Activated naive CD4-positive, alpha-beta T cell treated with anti-CD3 and anti-CD28 coated beads, Interleukin-2, amount 50 U/mL, for 72 hours (primary cell): ENCODE results near the gene ABLIM3. TPM values are rescaled to one million over a fixed set of nuclear protein-coding genes. Genes with fewer than 3 reads are reported as not detected.

Experiments
- ATAC-seq, 2 donors: fragments of 150-1000 bp; cut with Tn5 transposase; 2 replicates each; pipeline ENCODE4 v1.10.0; 2021; ENCODE audit warnings: mild to moderate bottlenecking in 2 of 2, moderate library complexity in 2 of 2
- DNase-seq, 2 donors: peaks; one replicate each; pipeline ENCODE4 v3.0.0; 2021 to 2022; ENCODE audit warnings: low spot score in 2 of 2
- H3K27ac Mint-ChIP-seq, 2 donors: one replicate each; pipeline ENCODE4 v1.8.0; 2022; ENCODE audit warnings: mild to moderate bottlenecking in 2 of 2, mixed read lengths in 2 of 2
- H3K36me3 Mint-ChIP-seq, 2 donors: one replicate each; pipeline ENCODE4 v1.8.0; 2022; ENCODE audit warnings: mixed read lengths in 2 of 2
- H3K9me3 Mint-ChIP-seq, 2 donors: one replicate each; pipeline ENCODE4 v1.8.0; 2022; ENCODE audit warnings: mixed read lengths in 2 of 2
- total RNA-seq, 2 donors: library from RNA; stranded (reverse); gene quantifications; one replicate each; pipeline ENCODE4 v1.2.3, GENCODE V29; 2022

ABLIM3 gene
- total RNA-seq, 2 donors from 2014 or later: 0.14 to 0.53 TPM

DNA sequence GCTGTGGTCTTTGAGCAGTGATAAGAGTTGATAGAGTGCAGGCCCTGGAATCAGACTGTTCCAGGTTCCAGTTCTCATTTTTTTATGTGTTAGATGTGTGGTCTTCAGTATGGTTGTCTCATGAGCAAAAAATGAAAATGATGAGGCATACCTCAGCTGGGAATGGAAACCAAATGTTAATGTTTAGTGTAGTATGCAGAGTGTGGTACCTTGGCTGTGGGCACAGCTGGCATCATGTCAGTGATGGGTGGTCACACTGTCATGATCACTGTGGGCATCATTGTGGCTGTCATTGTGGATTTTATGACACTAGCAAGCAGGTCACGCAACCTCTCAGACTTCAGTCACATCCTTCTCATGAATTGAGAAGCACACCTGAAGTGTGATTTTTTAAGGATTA lies 6.4 kb downstream of the ABLIM3 start:
- Mint-ChIP-seq H3K36me3 (peaks cover 0 to 9% of the 10 kb centered on the region in 2 donors), H3K27ac (no peak overlapping the region), H3K9me3 (no peaks in the 10 kb centered on the region)
- DNase-seq (no peak), ATAC-seq (peak in 1 of 2 donors; percentile 22)

DNA sequence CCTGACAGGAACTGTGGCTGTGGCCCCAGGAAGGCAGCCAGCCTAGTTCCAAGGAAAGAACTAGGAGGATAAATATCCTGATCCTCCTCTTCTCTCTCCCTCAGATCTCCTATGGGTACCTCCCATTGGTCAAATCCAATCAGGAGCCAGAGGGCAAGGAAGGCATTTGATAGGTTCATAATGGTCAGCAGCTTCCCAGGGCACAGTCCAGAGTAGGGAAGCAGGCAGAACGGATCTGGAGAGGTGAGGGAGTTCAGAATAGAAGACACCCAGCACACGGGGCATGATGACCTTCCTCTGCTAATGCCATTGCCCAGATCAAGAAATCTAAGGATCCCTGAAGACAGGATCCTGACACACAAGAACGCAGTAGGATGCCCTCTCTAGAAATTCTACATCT lies 8.6 kb downstream of the ABLIM3 start:
- no peak for DNase-seq
- Mint-ChIP-seq H3K36me3 (peaks cover 0 to 9% of the 10 kb centered on the region in 2 donors), H3K9me3 (no peaks in the 10 kb centered on the region), H3K27ac (no peak overlapping the region)
- ATAC-seq: no peak

DNA sequence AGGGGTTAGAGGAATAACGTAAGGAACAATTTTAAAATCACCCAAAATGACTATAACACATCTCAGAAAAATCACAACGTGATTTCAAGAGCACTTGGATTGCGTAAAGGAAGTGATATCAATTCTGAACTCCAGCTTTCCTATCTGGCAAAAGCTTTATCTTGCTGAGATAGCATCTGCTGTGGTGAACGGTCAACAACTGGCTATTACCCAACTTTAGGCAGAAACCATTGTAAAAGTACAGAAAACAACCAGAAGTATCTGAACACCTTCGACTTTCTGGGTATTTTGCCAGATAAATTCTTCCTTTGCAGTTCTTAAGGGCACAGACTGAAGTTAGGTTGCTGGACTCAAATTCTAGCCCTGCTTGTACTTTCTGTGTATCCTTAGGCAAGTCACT lies 9.2 kb downstream of the ABLIM3 start:
- no peak overlapping the region for H3K27ac Mint-ChIP-seq
- H3K9me3 Mint-ChIP-seq: no peaks in the 10 kb centered on the region
- ATAC-seq: no peak
- peaks cover 0 to 9% of the 10 kb centered on the region in 2 donors for H3K36me3 Mint-ChIP-seq
- no peak for DNase-seq

DNA sequence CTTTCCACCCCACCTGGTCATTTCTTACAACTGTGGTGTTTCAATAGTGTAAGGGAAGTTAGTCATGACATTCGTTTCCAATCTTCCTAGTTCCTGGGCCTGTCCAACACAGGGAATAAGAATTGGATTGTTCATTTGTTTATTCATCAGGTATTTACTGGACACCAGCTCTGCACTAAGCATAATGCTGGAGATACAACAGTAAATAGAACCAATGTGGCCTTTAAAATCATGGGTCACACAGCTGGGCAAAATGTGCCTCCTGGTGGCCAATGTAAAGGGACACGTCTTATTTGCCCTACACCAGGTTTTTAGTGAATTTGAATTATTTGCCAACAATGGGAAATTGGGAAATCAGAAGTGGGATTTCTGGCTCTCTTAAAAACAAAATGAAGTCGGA lies 10.4 kb downstream of the ABLIM3 start:
- Mint-ChIP-seq H3K36me3 (no peaks in the 10 kb centered on the region), H3K27ac (no peak overlapping the region), H3K9me3 (no peaks in the 10 kb centered on the region)
- DNase-seq (no peak), ATAC-seq (no peak)

DNA sequence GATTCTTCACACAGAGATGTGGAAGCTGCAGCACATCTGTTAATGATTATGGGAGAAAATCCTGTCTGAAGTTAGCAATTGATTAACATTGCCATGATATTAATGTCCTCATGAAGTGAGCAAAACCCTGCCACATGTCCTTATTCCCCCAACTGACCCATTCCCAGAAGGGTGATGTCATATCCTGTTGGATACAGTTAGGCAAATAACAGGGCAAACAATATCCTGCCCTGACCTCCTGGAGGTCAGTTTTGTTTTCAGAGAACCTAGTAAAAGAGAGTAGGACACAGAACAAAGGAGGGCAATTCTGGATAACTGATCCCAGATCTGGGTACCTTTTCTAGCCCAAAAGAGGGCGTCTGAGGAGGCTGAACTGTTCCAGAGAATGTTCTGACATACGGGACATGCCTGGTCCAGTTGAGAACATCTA lies 11.0 kb downstream of the ABLIM3 start:
- no peaks in the 10 kb centered on the region for H3K9me3 Mint-ChIP-seq
- H3K36me3 Mint-ChIP-seq: no peaks in the 10 kb centered on the region
- H3K27ac Mint-ChIP-seq: no peak overlapping the region
- ATAC-seq (no peak), DNase-seq (no peak)

DNA sequence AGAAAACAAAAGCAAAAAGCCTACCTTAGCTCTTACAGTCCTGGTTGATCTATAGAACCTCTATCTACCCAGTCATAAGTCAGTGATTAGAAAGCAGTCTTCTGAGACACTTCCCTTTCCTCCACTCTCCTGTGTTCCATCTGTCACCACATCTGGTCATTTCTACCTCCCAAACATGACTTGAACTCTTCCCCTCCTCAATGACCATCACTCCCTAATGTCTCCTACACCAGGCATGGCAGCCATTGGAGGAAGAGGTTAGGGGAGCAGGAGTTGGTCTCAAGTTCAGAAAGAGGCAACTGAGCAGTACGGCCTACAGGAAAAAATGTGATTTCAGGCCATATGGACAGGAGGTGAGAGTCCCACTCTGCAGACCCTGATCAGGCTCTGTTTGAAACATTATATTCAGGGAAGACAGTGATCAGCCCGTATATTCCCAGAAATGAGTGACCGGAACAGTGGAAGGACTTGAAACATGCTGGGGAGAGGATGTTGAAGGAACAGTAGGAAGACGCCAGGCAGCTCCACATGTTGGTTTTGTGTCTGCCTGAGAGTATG lies 12.0 kb downstream of the ABLIM3 start:
- Mint-ChIP-seq H3K27ac (no peak overlapping the region), H3K36me3 (no peaks in the 10 kb centered on the region), H3K9me3 (no peaks in the 10 kb centered on the region)
- no peak for ATAC-seq
- no peak for DNase-seq

DNA sequence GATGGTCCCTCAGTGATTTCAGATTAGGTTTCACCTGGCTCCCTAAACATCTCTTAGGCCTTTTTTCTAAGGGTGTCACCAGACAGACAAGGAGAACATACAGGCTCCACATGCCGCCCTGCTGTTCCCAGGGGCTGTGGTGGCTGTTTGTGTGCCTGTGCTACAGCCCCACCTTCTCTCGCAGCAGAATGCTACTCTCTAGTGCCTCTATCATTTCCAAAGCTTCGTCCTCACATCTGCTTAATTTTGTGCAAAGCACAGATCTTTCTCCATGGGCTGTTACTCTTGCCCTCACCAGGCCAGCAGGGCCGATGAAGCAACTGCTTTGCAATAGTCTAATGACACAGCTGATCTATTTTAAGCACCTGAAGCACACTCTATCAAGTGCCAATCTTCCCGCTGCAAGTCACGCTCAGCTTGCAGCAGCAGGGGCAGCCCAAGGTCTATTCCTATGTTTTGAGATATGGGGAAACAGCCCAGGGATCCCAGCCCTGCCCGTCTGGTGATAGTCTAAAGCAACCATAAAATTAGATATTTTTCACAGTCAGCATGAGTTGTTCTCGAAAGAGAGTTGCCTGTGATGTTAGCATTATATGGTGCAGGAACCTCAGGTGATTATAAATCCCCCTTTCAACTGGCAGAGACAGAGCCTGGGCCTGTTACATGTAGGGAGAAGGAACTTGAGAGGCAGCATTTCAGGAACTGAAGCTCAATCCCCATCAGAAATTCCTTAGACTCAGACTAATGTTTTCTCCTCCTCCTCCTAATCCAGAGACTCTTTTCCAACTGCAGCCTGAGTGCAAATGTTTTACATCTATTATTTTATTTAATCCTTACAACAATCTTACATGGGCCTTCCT lies 12.7 kb downstream of the ABLIM3 start:
- no peaks in the 10 kb centered on the region for H3K36me3 Mint-ChIP-seq
- no peak overlapping the region for H3K27ac Mint-ChIP-seq
- H3K9me3 Mint-ChIP-seq: no peaks in the 10 kb centered on the region
- ATAC-seq (no peak), DNase-seq (no peak)

DNA sequence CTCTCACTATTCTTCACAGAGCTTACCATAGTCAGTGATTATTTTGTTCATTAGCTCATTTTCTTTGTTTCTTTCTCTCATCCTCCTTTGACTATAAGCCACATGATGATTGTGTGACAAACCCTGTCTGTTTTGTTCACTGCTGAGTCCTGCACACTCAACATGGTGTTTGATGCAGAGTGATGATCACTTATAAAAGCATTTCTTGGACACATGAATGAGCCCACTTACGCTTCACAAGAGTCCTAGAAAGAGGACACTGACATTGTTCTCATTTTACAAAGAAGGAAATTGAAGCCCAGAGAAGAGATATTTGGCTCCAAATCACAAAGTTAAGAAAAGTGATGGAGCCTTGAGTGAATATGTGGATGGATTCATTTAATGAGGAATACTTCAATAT lies 13.4 kb downstream of the ABLIM3 start:
- ATAC-seq (no peak), DNase-seq (no peak)
- Mint-ChIP-seq H3K9me3 (no peaks in the 10 kb centered on the region), H3K27ac (no peak overlapping the region), H3K36me3 (no peaks in the 10 kb centered on the region)

DNA sequence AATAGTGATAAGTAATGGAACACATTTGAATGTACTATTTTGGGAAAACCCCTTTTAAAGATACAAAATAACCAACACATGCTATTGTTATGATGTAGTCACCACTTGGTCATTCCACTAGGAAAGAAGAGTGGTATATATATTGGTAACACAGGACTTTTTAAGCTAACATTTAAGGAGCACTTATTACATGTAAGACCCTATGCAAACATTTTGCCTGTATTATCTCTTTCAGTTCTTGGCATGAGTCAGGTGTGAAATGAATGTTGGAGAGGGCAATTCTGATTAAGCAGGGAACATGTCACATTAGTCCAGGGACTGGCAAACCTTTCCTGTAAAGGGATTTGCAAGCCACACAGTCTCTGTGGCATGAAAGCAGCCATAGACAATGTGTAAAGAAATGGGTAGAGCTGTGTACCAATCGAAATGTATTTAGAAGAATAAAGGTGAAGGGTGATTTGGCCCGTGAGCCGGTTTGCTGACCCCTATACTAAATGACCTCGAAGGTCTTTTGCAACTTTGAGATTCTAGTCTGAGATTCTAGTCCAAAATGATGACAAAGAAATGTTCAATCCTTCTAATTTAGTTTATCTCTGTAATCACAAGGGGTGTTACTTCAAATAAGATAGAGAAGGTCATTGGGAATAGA lies 15.3 kb downstream of the ABLIM3 start:
- H3K9me3 Mint-ChIP-seq: no peaks in the 10 kb centered on the region
- DNase-seq (no peak), ATAC-seq (peak; percentile 73 to 89)
- H3K36me3 Mint-ChIP-seq: no peaks in the 10 kb centered on the region
- no peak overlapping the region for H3K27ac Mint-ChIP-seq

DNA sequence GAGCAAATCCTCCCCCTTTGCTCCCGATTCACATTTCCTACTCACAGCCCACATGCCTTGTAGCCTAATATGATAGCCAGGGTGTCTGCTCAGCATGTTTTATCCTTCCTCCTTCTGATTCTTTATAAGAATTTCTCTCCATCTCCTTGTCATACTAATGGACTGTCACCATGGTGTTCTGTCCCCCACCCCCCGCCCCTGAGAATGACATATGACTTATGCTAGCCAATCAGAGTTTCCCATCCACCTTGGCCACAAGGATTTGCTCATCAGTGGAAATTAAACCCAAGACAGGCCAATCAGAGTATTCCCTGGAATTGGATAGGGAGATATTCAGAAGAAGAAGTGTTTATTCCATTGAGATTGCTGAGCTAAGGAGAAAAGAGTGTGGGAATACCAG lies 16.0 kb downstream of the ABLIM3 start:
- no peaks in the 10 kb centered on the region for H3K9me3 Mint-ChIP-seq
- DNase-seq (no peak), ATAC-seq (no peak)
- H3K27ac Mint-ChIP-seq: no peak overlapping the region
- H3K36me3 Mint-ChIP-seq: no peaks in the 10 kb centered on the region

DNA sequence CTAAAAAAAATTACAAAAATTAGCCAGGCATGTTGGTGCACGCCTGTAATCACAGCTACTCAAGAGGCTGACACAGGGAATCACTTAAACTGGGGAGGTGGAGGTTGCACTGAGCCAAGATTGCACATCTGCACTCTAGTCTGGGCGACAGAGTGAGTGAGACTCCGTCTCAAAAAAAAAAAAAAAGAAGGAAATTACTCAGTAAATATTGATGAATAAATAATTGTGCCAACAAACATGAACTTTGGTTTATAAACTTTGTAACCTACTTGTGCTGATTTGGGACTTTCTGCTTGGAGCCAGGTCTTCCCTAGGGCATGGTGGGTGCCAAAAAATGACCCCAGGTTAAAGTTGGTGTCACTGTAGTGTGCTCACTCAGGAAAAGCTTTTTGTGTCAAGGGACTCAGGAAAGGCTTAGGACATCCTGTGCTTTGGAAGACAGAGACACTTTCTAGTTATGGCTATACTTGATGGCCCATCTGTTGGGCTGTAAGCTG lies 19.0 kb downstream of the ABLIM3 start:
- Mint-ChIP-seq H3K9me3 (no peaks in the 10 kb centered on the region), H3K36me3 (no peaks in the 10 kb centered on the region)
- ATAC-seq: no peak

DNA sequence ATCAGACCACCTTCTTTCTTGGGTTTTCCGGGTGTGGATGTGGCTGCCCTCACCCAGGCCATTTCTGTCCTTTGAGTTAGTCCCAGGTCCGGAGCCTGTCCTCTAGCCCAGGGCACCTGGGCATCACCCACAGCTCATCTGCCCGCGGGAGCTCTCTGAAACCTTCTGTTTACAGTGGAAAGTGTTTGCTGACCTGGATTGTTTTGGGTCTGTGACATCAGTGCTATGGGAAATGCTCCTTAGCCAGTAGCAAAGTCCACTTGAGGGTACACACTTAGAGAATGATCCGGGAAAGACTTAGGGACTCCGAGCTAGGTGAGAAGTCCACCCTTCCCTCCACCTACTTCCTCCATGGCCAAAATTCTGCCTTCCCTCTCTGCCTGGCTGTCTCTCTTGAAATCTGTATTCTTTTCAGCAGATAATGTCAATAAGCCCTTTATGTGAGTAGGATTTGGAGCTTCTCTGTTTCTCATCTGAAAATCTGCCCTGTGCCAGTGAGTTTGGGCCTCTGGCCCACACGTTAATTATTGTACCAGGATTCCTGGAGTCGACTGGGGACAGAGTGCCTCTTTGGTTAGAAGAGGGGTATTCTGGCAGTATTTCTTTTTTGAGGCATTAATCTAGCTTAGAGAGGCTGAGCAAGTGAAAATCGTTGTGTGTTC lies 19.9 kb downstream of the ABLIM3 start:
- Mint-ChIP-seq H3K27ac (no peak overlapping the region), H3K36me3 (no peaks in the 10 kb centered on the region), H3K9me3 (no peaks in the 10 kb centered on the region)
- DNase-seq (no peak), ATAC-seq (no peak)

More for the DNA sequence above, 19.0 kb downstream of the ABLIM3 start:
- H3K27ac Mint-ChIP-seq: no peak overlapping the region
- no peak for DNase-seq

DNA sequence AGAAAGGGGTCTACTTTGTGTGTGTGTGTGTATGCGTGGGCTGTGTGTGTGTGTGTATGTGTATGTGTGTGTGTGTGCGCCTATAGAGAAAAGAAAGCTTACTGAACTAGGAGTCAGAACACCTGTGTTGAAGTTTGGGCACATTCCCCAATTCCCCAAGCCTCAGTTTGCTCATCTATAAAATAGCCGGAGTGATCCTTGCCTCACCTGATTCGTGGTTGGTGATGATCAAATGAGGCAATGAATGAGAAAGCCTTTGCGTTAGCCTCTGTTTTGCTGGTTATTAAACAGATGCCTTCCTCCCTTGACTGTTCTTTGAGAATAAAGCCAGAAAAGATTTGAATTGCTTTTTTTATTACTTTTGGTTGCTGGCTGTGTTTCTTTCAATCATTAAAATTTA lies 20.6 kb downstream of the ABLIM3 start:
- Mint-ChIP-seq H3K36me3 (no peaks in the 10 kb centered on the region), H3K27ac (no peak overlapping the region), H3K9me3 (no peaks in the 10 kb centered on the region)
- ATAC-seq (no peak), DNase-seq (no peak)

DNA sequence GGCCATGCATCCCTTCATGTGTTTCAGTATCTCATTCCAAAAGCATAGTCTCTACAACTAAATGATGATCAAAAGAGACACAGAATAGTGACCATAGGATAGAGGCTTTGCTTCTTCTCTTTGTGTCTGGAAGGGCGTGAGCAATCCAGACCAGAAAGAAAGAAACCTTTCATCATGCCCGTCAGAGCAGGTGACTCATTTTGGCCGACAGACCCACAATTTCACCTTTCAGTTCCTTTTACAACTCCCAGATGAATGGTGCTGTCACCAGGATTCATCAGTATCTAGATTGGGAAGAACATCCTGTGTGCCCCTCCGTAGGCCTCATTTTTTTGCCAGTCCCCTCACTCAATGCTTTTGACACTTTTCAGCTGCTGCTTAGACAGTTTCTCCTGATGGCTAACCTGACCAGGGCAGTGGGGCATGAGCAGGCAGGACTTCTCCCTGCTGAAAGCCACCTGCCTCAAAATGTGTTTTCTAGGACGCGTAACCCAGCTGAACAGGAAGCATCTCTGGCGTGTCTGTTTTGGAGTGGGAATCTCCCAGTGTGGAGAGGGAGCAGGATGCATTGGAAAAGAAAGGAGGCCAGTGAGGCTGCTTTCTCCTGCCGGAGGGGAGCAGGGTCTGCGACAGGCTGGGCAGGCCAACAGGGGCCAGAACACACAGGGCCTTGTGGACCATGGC lies 21.2 kb downstream of the ABLIM3 start:
- H3K27ac Mint-ChIP-seq: no peak overlapping the region
- no peaks in the 10 kb centered on the region for H3K36me3 Mint-ChIP-seq
- ATAC-seq (no peak), DNase-seq (no peak)
- H3K9me3 Mint-ChIP-seq: no peaks in the 10 kb centered on the region

DNA sequence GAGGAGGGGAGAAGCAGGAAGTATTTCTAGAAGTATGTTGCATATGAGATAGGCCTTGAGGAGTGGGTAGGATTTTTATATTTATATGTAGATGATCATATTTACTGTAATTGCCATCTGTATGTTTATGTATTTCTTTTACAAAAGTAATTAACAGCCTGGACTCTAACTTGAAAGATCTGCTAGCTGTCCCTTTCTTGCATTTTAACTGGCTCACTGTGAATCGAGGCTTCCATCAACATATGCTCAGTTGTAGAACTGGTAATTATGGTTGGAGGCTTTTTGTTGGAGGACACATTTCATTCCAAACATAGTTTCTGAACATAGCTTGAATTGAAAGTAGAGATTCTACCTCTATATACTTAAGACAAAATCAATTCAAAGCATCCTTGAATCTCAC lies 23.4 kb downstream of the ABLIM3 start:
- ATAC-seq: no peak
- Mint-ChIP-seq H3K27ac (no peak overlapping the region), H3K9me3 (no peaks in the 10 kb centered on the region), H3K36me3 (no peaks in the 10 kb centered on the region)
- no peak for DNase-seq

DNA sequence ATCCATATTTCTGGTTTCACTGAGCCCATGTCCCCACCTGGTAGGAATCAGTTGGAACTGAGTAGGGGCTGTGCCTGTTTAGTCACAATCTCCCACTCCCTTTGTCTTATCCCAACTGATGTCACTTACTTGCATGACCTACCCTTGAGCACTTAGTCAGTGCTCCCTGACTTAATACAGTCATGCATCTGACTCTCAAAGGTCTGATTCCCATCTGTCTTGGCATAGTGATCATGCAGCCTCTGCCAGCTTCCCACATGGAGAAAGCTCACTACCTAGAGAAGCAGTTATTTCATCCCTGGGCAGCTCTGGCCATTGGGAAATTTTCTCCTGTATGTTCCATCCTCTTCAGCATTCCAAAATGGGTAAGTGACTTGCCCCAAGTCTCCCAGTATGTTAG lies 24.8 kb downstream of the ABLIM3 start:
- Mint-ChIP-seq H3K27ac (no peak overlapping the region), H3K9me3 (no peaks in the 10 kb centered on the region), H3K36me3 (no peaks in the 10 kb centered on the region)
- ATAC-seq (no peak), DNase-seq (no peak)
